RWPE1 (cell line): Measurements from ENCODE around the gene RNF6.
A peak's percentile ranks its signal among the peaks of the same experiment; 100 is the strongest.

ENCODE experiments used
- CTCF ChIA-PET: fragments of 350-600 bp; sonication (Branson Sonifier 250); formaldehyde crosslinking; extraction: SDS; loops from one replicate; lab custom pipeline; 2021; lab: Yijun Ruan, JAX
- POLR2A ChIA-PET: fragments of 400-600 bp; formaldehyde crosslinking; extraction: SDS; loops from one replicate; lab custom pipeline; 2020; ENCODE audit warnings: antibody characterized with exemption; ENCODE audit not compliant: low non-redundant PET; lab: Yijun Ruan, JAX
- DNase-seq: peaks from one replicate; pipeline ENCODE4 v3.0.0; 2012; ENCODE audit warnings: low spot score
- H3K27ac ChIP-seq: fragments of 450-650 bp; 2 replicates; pipeline ENCODE4 v1.5.1; 2017
- CTCF ChIP-seq: fragments of 450-650 bp; conservative IDR thresholded peaks from 2 replicates; pipeline ENCODE4 v1.5.1; 2017; ENCODE audit warnings: low read depth, mild to moderate bottlenecking

Gene RNF6

GRCh38 chr13:26229080-26229615 lies 7.0 kb upstream of the RNF6 start:
- H3K27ac ChIP-seq = no peak overlapping the region
- TF ChIP-seq CTCF = no peak
- ChIA-PET POLR2A (no interaction called here), CTCF (interaction anchor here (0.6 kb wide), 1 partner anchor 761 kb away, joined by 3 read pairs; no protein-coding TSS in a partner anchor)
- no peak for DNase-seq

GRCh38 chr13:26228096-26228495 lies 6.0 kb upstream of the RNF6 start:
- TF ChIP-seq CTCF = no peak
- no peak overlapping the region for H3K27ac ChIP-seq
- ChIA-PET CTCF (no interaction called here), POLR2A (no interaction called here)
- no peak for DNase-seq

- no peak for TF ChIP-seq CTCF
- CTCF ChIA-PET = no interaction called here
Observed at GRCh38 chr13:26227166-26227971, 5.3 kb upstream of the RNF6 start.

GRCh38 chr13:26225896-26226617 lies 3.9 kb upstream of the RNF6 start:
- no peak for DNase-seq
- no peak overlapping the region for H3K27ac ChIP-seq
- no peak for TF ChIP-seq CTCF
- CTCF ChIA-PET = no interaction called here
- POLR2A ChIA-PET = no interaction called here

More at GRCh38 chr13:26227166-26227971, 5.3 kb upstream of the RNF6 start:
- DNase-seq = no peak
- H3K27ac ChIP-seq = no peak overlapping the region
- POLR2A ChIA-PET = no interaction called here

- peak overlapping the region; percentile 95 for H3K27ac ChIP-seq
- ChIA-PET CTCF (interaction anchor here (0.6 to 1.1 kb wide), 3 partner anchors 273 to 538 kb away, joined by 3 read pairs; partner anchors contain the start of gene GPR12), POLR2A (interaction anchor here (0.6 kb wide), 1 partner anchor 13 kb away, joined by 3 read pairs; no protein-coding TSS in a partner anchor)
- TF ChIP-seq CTCF = no peak
- no peak for DNase-seq
Observed at GRCh38 chr13:26222520-26223046, 469 bp upstream of the RNF6 start.

- DNase-seq = no peak
- peak overlapping the region; percentile 95 for H3K27ac ChIP-seq
- ChIA-PET POLR2A (no interaction called here), CTCF (interaction anchor here (1.1 kb wide), 1 partner anchor 276 kb away, joined by 3 read pairs; no protein-coding TSS in a partner anchor)
- TF ChIP-seq CTCF = no peak
Observed at GRCh38 chr13:26221399-26221720, 754 bp downstream of the RNF6 start.
